Stimulated activated CD8-positive, alpha-beta memory T cell treated with anti-CD3 and anti-CD28 coated beads, Interleukin-4, amount 100 ng/mL, for 4 hours (primary cell): ENCODE results near the gene CDK5.
A peak's percentile ranks its signal among the peaks of the same experiment; 100 is the strongest.
"Not testable (repeated sequence)": the region's sequence is repeated elsewhere in the genome, so short reads cannot be mapped to it uniquely, and the experiment has no call there.

Experiments used
- DNase-seq, 2 donors: peaks; one replicate each; pipeline ENCODE4 v3.0.0-alpha.2; 2020; ENCODE audit warnings: low read depth in 2 of 2, low spot score in 1 of 2

Gene CDK5

GRCh38 chr7:151017370-151017952 lies 40.2 kb downstream of the CDK5 start:
- no peak for DNase-seq

DNA sequence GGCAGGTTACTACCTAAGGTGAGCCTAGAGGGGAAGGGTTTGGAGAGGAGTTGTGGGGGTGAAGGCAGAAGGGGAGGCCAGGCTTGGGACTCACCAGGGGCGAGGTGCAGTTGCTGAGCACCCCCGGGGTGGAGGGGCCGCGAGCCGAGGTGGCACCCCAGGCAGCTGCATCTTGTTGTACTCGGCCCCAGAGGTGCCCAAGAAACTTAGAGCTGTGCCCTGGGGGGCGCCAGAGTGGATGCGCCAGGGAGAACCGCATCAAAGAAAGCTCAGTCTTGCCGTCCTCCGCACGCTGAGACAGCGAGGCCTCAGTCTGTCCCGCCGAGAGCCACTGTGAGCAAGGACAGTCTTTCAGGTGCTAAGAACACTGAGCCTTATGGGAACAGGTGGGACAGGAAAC lies 40.8 kb downstream of the CDK5 start:
- no peak for DNase-seq

DNA sequence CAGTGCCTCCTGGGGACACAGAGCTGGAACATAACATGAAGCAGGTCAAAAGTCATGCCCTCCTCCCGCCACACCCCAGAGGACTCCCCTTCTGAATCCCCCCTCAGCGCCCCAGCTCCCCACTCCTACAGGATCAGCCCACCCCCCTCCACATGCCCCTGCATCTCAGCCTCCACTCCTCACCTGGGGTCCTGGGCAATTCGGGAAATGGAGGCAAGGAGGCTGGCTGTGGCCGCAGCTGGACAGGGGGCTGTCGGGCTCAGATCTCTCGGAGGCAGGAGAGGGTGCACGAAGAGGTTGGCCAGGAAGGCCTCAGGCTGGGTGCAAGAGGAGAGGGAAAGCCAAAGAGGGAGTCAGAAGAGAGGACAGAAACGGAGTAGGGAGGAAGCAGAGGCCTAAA lies 41.2 kb downstream of the CDK5 start:
- DNase-seq: no peak

- DNase-seq: no peak
Observed at GRCh38 chr7:151015967-151016366, 41.7 kb downstream of the CDK5 start.

DNA sequence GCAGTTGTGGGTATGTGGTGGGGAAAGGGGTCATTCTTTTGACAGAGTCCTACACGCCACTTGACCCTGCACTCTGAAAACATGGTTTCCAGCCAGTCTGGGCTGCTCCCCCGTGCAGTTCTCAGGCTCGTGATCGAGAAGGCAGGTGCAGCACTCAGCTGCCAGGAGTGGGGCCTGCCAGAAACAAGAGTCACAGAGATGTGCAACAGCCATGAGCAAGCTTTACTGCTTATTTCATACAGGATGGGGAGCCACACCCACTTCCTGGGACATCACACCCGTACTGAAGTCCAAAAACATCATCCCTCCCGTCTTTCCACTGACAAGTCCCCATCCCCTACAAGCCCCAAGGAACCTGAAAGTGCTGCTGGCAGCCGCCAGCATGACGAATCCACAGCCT lies 42.7 kb downstream of the CDK5 start:
- DNase-seq: no peak

DNA sequence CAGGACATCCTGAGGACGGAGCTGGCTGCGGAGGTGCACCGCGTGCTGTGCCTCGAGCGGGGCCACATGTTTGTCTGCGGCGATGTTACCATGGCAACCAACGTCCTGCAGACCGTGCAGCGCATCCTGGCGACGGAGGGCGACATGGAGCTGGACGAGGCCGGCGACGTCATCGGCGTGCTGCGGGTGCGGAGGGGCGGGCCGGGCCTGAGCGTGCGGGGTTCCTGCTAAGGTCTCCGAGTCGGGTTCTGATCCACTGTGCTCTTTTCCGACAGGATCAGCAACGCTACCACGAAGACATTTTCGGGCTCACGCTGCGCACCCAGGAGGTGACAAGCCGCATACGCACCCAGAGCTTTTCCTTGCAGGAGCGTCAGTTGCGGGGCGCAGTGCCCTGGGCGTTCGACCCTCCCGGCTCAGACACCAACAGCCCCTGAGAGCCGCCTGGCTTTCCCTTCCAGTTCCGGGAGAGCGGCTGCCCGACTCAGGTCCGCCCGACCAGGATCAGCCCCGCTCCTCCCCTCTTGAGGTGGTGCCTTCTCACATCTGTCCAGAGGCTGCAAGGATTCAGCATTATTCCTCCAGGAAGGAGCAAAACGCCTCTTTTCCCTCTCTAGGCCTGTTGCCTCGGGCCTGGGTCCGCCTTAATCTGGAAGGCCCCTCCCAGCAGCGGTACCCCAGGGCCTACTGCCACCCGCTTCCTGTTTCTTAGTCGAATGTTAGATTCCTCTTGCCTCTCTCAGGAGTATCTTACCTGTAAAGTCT lies 43.8 kb downstream of the CDK5 start:
- peak; percentile 57 to 63 for DNase-seq

DNA sequence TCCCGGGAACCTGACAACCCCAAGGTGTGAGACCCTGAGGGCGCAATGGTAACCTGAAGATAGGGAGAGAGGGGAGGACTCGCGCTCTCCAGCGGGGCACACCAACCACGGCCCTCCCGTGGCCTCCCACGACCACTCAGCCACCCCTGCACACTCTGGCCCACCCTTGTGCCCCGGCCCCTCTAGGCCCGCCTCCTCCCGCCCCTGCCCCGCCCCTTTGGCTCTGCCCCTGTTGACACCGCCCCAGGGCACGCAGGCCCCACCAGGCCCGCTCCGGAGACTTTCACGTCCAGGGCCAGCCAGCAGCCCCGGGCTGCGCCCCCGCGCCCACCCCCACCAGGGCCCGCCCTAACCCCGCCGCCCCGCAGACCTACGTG lies 44.4 kb downstream of the CDK5 start:
- DNase-seq: no peak

DNA sequence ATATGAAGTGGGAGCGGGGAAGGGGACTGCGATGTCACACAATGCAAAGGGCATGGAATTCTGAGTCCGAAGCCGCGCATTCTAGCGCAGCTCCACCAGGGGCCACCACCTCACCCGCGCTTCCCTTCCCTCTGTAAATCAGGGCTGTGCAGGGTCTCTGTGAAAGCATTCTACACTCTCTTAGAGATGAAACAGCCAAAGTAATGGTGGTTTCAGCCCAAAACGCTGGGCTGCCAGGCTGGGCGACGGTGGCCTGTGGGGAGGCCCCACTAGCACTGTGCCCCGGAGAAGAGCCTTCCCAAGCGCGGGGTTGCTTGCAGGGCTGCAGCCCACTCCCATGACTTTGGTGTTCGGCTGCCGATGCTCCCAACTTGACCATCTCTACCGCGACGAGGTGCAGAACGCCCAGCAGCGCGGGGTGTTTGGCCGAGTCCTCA lies 44.8 kb downstream of the CDK5 start:
- DNase-seq: no peak

- no peak for DNase-seq
Observed at GRCh38 chr7:151012031-151012692, 45.5 kb downstream of the CDK5 start.

GRCh38 chr7:151011616-151012015 lies 46.1 kb downstream of the CDK5 start:
- DNase-seq: not testable (repeated sequence)

DNA sequence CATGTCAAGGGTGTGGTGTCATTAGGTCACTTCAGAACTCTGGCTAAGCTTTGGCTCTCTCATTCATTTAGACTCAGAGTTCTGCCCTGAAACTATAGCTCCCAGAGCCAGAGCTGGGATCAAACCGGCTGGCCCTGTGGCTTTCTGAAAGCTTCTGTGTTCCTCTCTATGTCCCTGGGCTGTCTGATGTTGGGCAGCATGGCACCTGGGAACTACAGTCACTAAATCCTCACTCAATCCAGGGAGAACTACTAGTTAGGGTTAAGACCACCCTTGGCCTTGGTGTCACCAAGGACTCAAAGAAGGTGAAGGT lies 46.6 kb downstream of the CDK5 start:
- DNase-seq: no peak

- DNase-seq: no peak
Observed at GRCh38 chr7:151010307-151011096, 47.2 kb downstream of the CDK5 start.

DNA sequence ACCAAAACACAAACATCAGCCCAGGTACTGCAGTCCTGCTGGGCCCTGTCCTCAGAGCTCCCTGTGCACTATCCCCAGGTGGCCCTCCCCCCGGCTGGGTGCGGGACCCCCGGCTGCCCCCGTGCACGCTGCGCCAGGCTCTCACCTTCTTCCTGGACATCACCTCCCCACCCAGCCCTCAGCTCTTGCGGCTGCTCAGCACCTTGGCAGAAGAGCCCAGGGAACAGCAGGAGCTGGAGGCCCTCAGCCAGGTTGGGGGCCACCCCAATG lies 47.7 kb downstream of the CDK5 start:
- DNase-seq: no peak

DNA sequence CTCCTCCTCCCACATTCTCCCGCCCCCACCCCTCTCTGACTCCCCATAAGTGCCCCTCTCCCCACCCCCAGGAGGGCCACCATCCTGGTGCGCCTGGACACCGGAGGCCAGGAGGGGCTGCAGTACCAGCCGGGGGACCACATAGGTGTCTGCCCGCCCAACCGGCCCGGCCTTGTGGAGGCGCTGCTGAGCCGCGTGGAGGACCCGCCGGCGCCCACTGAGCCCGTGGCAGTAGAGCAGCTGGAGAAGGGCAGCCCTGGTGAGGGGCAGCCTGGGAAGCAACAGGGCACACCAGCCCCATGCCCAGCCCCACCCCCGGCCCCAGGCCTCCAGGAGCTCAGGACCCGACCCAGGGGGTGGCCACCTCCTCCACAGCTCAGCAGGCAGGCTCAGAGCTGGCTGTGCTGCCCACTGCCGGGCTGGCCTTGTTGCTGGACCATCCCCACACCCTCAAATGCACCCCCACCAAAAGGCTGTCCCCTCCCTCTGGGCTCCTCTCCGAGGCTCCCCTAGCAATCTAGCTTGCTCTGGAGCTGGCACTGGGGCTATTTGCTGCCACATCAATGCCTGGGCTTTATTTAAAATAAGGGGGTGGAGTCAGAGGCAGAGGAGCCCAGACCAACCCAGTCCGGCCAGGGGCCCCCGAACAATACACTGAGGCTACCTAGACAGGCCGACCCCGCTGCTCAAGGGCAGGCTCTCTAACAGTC lies 48.2 kb downstream of the CDK5 start:
- no peak for DNase-seq

- peak; percentile 51 to 62 for DNase-seq
Observed at GRCh38 chr7:151008511-151009323, 49.0 kb downstream of the CDK5 start.

DNA sequence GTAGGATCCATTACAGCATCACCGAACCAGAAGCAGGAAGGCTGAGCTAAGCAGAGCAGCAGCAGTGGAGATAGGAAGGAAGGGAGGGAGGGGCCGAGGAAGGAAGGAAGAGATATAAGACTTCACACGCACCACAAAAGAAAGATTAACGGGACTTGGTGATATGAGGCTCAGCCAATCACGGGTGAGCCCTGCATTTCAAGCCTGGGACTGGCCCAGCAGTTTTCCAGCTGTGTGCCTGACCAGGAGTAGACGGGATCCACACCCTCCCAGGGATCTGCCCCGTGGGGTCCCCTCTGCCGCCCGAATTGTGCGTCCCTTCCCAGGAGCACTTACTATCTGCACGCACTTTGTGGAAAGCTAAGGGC lies 49.6 kb downstream of the CDK5 start:
- no peak for DNase-seq

GRCh38 chr7:151007469-151007898 lies 50.2 kb downstream of the CDK5 start:
- no peak for DNase-seq

- DNase-seq: no peak
Observed at GRCh38 chr7:151006590-151007300, 51.0 kb downstream of the CDK5 start.

DNA sequence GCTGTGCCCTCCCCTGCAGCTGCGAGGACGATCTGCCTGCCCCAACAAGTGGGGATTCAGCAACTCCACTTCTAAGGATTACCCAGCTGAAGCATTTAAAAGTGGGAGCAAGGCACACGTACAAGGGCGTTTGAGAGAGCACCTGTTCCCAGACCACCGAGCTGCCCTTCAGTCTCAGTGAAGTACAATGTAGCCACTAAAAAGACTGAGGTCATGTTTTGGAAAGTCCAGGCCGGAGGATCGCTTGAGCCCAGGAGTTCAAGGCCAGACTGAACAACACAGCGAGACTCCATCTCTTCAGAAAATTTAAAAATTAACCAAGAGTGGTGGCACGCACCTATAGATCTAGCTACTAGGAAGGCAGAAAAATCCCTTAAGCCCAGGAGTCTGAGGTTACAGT lies 52.1 kb downstream of the CDK5 start:
- DNase-seq: no peak
